SK-N-SH treated with all-trans-retinoic acid at 6 μM for 48 hours (cell line): Measurements from ENCODE around the gene PGM1.

Experiments
- ARNTL ChIP-seq: fragments of 450-650 bp; formaldehyde crosslinking; IDR thresholded peaks from 2 replicates; pipeline ENCODE4 v1.5.0; 2020; ENCODE audit warnings: low read depth, mild to moderate bottlenecking, moderate library complexity, borderline replicate concordance
- GLIS3 ChIP-seq: fragments of 250-450 bp; sonication (Bioruptor Pico); IDR thresholded peaks from 2 replicates; pipeline ENCODE4 v1.5.0; 2020; ENCODE audit warnings: mild to moderate bottlenecking, moderate library complexity
- ISL1 ChIP-seq: fragments of 250-450 bp; sonication (Bioruptor Pico); IDR thresholded peaks from 2 replicates; pipeline ENCODE4 v2.1.2; 2022; ENCODE audit warnings: mild to moderate bottlenecking, moderate library complexity
- RARB ChIP-seq: fragments of 250-450 bp; sonication (Bioruptor Pico); IDR thresholded peaks from 2 replicates; pipeline ENCODE4 v1.8.0; 2021; ENCODE audit warnings: mild to moderate bottlenecking, moderate library complexity
- SNAI2 ChIP-seq: fragments of 250-450 bp; sonication (Bioruptor Pico); IDR thresholded peaks from 2 replicates; pipeline ENCODE4 v1.5.0; 2020; ENCODE audit warnings: mild to moderate bottlenecking, moderate library complexity
- TCF4 ChIP-seq: fragments of 250-450 bp; sonication (Bioruptor Pico); IDR thresholded peaks from 2 replicates; pipeline ENCODE4 v1.8.0; 2021; ENCODE audit warnings: mild to moderate bottlenecking, moderate library complexity, borderline replicate concordance
- TOX ChIP-seq: fragments of 250-450 bp; sonication (Bioruptor Pico); IDR thresholded peaks from 2 replicates; pipeline ENCODE4 v1.8.0; 2021; ENCODE audit warnings: mild to moderate bottlenecking, moderate library complexity, borderline replicate concordance
- ZFP3 ChIP-seq: fragments of 250-450 bp; sonication (Bioruptor Pico); IDR thresholded peaks from 2 replicates; pipeline ENCODE4 v1.5.0; 2020; ENCODE audit warnings: mild to moderate bottlenecking, moderate library complexity
- ZFP30 ChIP-seq: fragments of 450-650 bp; formaldehyde crosslinking; IDR thresholded peaks from 2 replicates; pipeline ENCODE4 v1.5.0; 2022; ENCODE audit warnings: mild to moderate bottlenecking, moderate library complexity
- ZNF8 ChIP-seq: fragments of 450-650 bp; formaldehyde crosslinking; IDR thresholded peaks from 2 replicates; pipeline ENCODE4 v1.5.0; 2020; ENCODE audit warnings: mild to moderate bottlenecking, moderate library complexity
- TF ChIP-seq, protein P1 (sequence below): fragments of 250-450 bp; sonication (Bioruptor Pico); IDR thresholded peaks from 2 replicates; pipeline ENCODE4 v1.8.0; 2020; ENCODE audit warnings: mild to moderate bottlenecking, moderate library complexity, borderline replicate concordance

DNA sequence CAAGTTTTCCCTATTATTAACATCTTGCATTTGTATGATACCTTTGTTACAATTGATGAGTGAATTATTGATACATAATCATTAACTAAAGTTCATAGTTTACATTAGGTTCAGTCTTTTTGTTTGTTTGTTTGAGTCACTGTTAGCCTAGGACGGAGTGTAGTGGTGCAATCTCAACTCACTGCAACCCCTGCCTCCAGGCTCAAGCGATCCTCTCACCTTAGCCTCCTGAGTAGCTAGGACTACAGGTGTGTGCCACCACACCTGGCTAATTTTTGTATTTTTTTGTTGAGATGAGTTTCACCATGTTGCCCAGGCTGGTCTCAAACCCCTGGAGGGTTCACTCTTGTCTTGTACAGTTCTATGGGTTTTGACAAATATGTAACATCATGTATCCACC lies 33.9 kb upstream of the PGM1 start:
- TF ChIP-seq, protein P1, sequence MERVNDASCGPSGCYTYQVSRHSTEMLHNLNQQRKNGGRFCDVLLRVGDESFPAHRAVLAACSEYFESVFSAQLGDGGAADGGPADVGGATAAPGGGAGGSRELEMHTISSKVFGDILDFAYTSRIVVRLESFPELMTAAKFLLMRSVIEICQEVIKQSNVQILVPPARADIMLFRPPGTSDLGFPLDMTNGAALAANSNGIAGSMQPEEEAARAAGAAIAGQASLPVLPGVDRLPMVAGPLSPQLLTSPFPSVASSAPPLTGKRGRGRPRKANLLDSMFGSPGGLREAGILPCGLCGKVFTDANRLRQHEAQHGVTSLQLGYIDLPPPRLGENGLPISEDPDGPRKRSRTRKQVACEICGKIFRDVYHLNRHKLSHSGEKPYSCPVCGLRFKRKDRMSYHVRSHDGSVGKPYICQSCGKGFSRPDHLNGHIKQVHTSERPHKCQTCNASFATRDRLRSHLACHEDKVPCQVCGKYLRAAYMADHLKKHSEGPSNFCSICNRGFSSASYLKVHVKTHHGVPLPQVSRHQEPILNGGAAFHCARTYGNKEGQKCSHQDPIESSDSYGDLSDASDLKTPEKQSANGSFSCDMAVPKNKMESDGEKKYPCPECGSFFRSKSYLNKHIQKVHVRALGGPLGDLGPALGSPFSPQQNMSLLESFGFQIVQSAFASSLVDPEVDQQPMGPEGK (CRISPR knock-in tag) = no peak
- TF ChIP-seq ZNF8 (CRISPR knock-in tag) = no peak
- no peak for TF ChIP-seq GLIS3 (CRISPR knock-in tag)
- no peak for TF ChIP-seq ZFP3
- TF ChIP-seq RARB (CRISPR knock-in tag) = no peak
- TF ChIP-seq TOX (CRISPR knock-in tag) = no peak
- TF ChIP-seq TCF4 = no peak
- no peak for TF ChIP-seq ZFP30 (CRISPR knock-in tag)
- no peak for TF ChIP-seq SNAI2 (CRISPR knock-in tag)
- no peak for TF ChIP-seq ISL1 (CRISPR knock-in tag)
- TF ChIP-seq ARNTL (CRISPR knock-in tag) = no peak
